ENCODE measurements around the gene TBX3.

The TBX3 gene

DNA sequence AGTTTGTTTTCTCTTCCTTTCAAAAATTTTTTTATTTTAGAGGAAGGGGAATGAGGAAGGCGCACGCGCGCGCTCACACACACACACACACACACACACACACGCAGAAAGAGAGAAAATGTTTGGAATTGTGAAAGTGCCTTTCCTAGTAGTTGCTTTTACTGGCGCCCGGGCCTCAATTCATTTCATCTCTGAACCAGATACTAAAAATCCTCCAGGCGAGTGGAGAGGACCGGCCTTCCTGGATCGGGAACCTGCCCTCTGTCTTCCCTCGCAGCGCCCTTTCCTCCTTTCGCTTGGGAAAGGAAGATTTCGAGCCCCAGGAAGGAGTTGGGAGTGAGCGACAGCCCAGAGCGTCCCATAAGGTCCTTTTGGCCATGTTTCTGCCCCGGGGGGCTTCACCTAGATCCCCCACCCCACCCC is 7.8 kb upstream of the TBX3 start:
- DNase-seq (ENCODE audit: low spot score): no peak
- H3K9me3 Mint-ChIP-seq: no peaks in the 10 kb centered on the region
- H3K36me3 Mint-ChIP-seq (ENCODE audit: low read depth): no peaks in the 10 kb centered on the region
- H3K4me3 Mint-ChIP-seq: no peak overlapping the region
- H3K4me1 Mint-ChIP-seq (ENCODE audit: low read depth): no peaks in the 10 kb centered on the region
- H3K27ac Mint-ChIP-seq: no peak overlapping the region
- peaks cover 94% of the 10 kb centered on the region for H3K27me3 Mint-ChIP-seq (ENCODE audit: low read depth)

DNA sequence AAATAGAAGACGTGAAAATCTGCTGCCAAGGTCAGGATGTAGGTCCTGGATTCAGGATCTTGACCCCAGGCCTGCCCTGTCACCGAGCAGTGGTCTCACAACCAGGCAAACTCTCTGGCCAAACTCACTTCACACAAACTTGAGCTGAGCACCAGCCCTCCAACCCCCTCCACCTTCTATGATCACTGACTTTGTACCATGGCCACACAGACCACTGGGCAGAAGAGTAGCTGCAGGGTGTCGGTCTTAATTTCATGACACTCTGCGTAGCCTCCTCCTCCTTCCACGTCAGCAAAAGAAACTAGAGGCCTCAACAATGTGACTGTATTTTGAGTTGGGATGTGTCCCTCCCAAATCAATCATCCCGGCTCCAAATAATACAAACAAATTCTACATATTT is 7.2 kb upstream of the TBX3 start:
- Mint-ChIP-seq H3K27ac (no peak overlapping the region), H3K36me3 (ENCODE audit: low read depth) (no peaks in the 10 kb centered on the region), H3K27me3 (ENCODE audit: low read depth) (peaks cover 94% of the 10 kb centered on the region), H3K9me3 (no peaks in the 10 kb centered on the region), H3K4me1 (ENCODE audit: low read depth) (no peaks in the 10 kb centered on the region), H3K4me3 (no peak overlapping the region)
- DNase-seq (ENCODE audit: low spot score): no peak

DNA sequence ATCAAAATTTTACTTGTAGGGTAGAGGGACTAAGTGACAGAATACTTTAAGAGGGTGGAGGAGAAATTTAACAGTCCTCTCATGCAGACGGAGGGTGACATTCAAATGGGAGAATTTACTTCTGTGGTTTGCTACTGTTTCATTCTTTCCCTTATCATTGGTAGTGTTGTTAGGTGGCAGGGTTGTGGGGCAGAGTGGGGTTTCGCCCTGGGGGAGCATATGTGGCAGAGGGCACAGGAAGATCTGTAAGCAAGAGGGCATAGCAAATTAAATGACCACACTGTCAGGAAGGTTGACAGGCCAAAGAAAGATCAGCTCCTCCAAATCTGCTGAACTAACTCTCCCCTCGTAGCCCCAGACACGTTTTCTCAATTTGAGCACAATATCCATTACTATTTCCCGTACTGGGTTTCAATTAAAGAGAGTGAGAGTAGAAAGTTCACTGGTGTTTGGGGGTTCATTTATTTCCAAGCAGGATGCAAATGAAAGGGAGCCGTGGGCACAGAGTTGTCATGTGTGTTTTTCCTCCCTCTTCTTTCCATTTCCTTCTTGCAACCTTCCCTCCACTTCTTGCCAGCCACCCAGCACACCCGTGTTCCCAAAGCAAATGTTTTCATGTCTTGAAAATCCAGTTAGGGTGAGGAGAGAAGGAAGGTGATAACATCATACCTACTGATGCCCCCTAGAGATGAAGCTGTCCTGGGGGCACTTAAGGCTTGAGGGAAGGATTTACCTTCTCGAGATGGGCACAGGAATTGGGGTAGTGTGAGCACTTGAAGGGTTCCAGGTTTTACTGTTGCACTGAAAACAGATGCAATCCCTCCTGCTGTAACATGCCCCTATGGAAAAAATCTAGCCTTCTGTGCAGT is 6.5 kb upstream of the TBX3 start:
- Mint-ChIP-seq H3K27me3 (ENCODE audit: low read depth) (peaks cover 94% of the 10 kb centered on the region), H3K4me1 (ENCODE audit: low read depth) (no peaks in the 10 kb centered on the region), H3K27ac (no peak overlapping the region), H3K9me3 (no peaks in the 10 kb centered on the region), H3K36me3 (ENCODE audit: low read depth) (no peaks in the 10 kb centered on the region), H3K4me3 (no peak overlapping the region)
- DNase-seq (ENCODE audit: low spot score): no peak

DNA sequence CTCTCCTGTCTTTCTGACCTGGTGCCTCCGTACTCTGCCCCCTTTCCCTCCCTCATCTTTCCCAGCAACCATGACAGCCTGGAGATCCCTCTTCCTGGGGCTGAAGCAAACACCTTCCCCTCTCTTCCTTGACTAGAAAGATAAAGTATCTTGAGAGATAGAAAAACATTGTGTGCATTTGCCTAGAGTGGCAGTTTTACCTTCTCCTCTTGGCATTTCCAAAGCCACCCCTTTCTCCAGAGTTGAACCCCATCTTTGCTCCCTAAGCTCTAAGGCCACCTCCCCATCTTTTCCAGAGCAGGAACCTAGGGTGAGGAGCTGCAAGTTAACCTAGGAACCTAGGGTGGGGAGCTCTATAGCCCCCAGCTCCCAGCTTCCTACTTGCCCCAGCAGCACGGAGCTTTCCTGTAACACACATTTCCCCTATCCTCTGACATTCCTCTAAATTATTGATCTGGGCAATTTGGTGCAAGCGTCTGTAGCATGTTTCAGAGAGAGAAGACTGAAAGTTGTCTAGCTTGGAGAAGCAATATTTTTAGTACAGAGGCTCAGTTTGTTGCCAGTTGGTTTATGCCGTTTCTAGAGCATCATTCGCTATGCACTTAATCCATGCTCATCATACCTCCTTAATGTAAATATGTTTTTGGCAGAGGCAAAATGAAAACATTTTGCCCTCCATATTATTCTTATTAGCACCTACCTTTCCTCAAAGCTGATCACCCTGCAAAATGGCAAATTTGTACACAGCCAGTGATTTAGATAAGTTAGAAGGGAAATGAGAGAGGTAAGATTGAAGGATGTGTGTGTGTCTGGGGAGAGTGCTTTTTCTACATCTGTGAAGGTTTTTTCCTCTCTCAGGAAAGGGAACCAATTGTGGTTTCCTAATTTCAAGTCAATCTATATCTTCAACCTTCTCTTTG is 5.4 kb upstream of the TBX3 start:
- no peak overlapping the region for H3K4me3 Mint-ChIP-seq
- peaks cover 92% of the 10 kb centered on the region for H3K27me3 Mint-ChIP-seq (ENCODE audit: low read depth)

DNA sequence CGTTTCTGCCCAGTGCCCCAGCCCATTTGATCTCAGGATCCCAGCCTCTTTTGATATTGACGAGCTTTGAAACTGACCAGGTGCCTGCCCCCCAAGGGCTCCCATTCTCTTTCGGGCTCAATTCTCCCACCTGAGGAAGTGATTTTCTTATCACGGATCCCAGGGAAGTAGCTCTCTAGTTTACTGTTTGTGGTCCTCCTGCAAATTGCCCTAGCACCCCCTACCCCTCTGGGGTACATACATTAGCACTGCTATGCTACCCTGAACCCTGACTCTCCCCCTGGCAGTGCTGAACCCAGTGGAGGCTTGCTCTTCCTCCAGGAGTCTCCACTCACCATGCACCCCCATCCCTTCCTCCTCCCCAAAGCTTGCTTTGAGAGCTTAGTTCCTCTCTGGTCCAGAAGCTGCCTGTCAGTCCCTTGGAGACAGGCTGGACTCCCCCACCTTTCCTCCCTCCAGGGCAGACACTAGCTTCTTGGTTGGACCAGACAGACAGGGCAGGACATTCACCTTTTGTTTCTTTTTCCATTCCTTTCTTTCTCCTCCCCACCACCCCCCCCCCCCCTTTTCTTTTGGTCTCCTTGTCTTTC is 4.4 kb upstream of the TBX3 start:
- Mint-ChIP-seq H3K27me3 (ENCODE audit: low read depth) (peaks cover 92% of the 10 kb centered on the region), H3K4me3 (no peak overlapping the region), H3K36me3 (ENCODE audit: low read depth) (no peaks in the 10 kb centered on the region), H3K4me1 (ENCODE audit: low read depth) (peaks cover 10% of the 10 kb centered on the region), H3K27ac (no peak overlapping the region), H3K9me3 (no peaks in the 10 kb centered on the region)
- DNase-seq (ENCODE audit: low spot score): no peak

More for the DNA sequence above, 5.4 kb upstream of the TBX3 start:
- Mint-ChIP-seq H3K9me3 (no peaks in the 10 kb centered on the region), H3K4me1 (ENCODE audit: low read depth) (peaks cover under 1% of the 10 kb centered on the region), H3K27ac (no peak overlapping the region), H3K36me3 (ENCODE audit: low read depth) (no peaks in the 10 kb centered on the region)
- DNase-seq (ENCODE audit: low spot score): no peak

DNA sequence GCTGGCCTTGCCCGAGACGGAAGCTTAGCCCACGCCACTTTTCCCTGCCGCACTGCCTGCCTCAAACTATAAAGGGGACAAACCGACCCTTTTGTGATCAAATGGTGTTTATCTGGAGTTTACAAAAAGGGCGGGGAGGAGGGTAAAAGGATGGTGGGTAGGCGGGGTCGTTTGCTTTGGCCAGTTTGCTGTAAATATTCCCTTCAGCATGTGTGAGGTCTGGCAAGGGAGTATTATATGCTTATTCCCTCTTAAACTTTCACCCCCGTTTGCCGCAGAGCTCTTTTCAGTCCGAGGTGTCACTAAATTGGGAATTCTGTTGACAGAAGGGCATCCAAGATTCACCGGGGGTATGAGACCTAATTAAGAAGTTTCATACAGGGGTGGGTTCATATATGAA is 3.8 kb upstream of the TBX3 start:
- Mint-ChIP-seq H3K36me3 (ENCODE audit: low read depth) (no peaks in the 10 kb centered on the region), H3K27ac (no peak overlapping the region), H3K27me3 (ENCODE audit: low read depth) (peaks cover 92% of the 10 kb centered on the region), H3K4me3 (no peak overlapping the region), H3K4me1 (ENCODE audit: low read depth) (peaks cover 13% of the 10 kb centered on the region), H3K9me3 (no peaks in the 10 kb centered on the region)
- no peak for DNase-seq (ENCODE audit: low spot score)

DNA sequence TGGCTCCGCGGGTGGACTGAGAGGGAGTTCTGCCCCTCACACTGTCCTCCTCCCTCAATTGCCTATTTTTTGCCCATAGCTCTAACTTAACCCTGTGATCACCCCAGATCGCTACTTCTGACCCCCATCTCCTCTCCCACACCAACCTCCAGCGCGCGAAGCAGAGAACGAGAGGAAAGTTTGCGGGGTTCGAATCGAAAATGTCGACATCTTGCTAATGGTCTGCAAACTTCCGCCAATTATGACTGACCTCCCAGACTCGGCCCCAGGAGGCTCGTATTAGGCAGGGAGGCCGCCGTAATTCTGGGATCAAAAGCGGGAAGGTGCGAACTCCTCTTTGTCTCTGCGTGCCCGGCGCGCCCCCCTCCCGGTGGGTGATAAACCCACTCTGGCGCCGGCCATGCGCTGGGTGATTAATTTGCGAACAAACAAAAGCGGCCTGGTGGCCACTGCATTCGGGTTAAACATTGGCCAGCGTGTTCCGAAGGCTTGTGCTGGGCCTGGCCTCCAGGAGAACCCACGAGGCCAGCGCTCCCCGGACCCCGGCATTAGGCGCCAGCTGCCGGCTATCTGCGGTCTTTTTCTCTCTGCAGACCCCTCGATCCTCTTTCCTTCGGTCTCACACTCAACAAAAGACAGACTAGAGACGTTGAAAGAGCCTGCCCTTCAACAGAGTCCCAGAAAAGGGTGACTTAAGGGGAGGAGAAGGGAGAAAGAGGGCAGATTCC is 3.0 kb upstream of the TBX3 start:
- H3K36me3 Mint-ChIP-seq (ENCODE audit: low read depth): no peaks in the 10 kb centered on the region
- H3K4me1 Mint-ChIP-seq (ENCODE audit: low read depth): peaks cover 13% of the 10 kb centered on the region
- peaks cover 94% of the 10 kb centered on the region for H3K27me3 Mint-ChIP-seq (ENCODE audit: low read depth)
- H3K27ac Mint-ChIP-seq: peak overlapping the region; percentile 5
- DNase-seq (ENCODE audit: low spot score): no peak
- no peaks in the 10 kb centered on the region for H3K9me3 Mint-ChIP-seq
- H3K4me3 Mint-ChIP-seq: no peak overlapping the region

DNA sequence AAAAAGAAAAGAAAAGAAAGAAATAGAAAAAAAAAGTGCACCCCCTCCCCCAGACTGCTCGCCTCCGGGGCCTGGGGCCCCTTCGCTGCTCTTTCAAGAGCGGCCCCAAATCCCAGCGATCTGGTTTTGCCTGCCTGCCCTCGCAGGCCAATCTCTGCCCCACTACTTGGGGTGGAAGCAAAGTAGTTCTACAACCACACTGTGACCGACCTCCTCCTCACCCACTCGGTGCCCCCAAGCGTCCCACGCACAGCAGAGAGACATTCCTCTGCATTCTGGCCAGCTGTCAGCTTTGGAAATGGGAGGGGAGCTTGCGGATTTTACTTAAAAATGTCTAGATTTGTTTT is 2.4 kb upstream of the TBX3 start:
- Mint-ChIP-seq H3K9me3 (no peaks in the 10 kb centered on the region), H3K36me3 (ENCODE audit: low read depth) (no peaks in the 10 kb centered on the region), H3K4me3 (no peak overlapping the region), H3K4me1 (ENCODE audit: low read depth) (peaks cover 13% of the 10 kb centered on the region), H3K27ac (peak overlapping the region; percentile 5), H3K27me3 (ENCODE audit: low read depth) (peaks cover 94% of the 10 kb centered on the region)
- no peak for DNase-seq (ENCODE audit: low spot score)

DNA sequence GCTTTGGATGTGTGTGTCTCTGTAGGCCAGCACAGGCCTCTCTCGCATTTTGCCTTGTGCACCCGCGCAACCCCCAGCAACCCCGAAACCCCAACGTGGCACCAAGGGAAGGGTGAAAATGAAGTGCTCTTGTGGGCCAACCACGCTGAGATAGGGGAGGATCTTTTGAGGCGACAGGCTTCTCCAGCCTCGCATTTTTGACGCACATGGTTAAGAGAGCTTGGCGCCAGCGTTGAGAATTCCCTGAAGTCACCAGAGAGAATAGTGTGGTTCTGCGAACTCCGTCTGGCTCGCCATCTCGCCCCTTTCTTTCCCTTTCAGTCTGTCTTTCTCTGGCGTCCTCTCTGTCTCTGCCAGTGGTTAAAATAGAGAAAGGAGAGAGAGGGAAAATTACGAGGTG is 1.9 kb upstream of the TBX3 start:
- Mint-ChIP-seq H3K4me3 (no peak overlapping the region), H3K36me3 (ENCODE audit: low read depth) (no peaks in the 10 kb centered on the region), H3K9me3 (no peaks in the 10 kb centered on the region), H3K27ac (no peak overlapping the region), H3K27me3 (ENCODE audit: low read depth) (peaks cover 94% of the 10 kb centered on the region), H3K4me1 (ENCODE audit: low read depth) (peaks cover 13% of the 10 kb centered on the region)
- DNase-seq (ENCODE audit: low spot score): no peak

DNA sequence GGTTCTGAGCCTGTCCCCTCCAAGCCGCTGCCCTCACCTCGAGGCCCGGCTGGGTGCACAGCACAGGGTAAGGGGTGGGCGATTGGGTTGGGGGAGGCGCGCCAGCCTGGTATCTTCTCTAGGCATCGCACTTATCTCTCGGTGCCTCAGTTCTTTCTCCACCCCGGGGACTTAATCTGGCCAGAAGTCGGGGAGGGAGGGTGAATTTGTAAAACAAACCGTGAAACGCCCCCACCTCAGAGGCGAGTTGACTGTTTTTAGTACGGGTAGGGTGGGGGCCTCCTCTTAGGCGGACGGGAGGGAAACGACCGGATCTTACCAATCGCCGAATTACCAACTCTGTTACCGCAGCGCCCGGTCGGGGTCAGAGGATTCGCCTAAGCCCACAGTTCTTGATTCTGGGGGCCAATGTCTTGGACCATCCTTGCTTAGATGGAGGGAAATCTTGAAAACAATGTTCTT is 1.4 kb upstream of the TBX3 start:
- H3K4me3 Mint-ChIP-seq: no peak overlapping the region
- DNase-seq (ENCODE audit: low spot score): no peak
- H3K27ac Mint-ChIP-seq: no peak overlapping the region
- peaks cover 13% of the 10 kb centered on the region for H3K4me1 Mint-ChIP-seq (ENCODE audit: low read depth)
- H3K27me3 Mint-ChIP-seq (ENCODE audit: low read depth): peaks cover 94% of the 10 kb centered on the region
- no peaks in the 10 kb centered on the region for H3K9me3 Mint-ChIP-seq
- H3K36me3 Mint-ChIP-seq (ENCODE audit: low read depth): no peaks in the 10 kb centered on the region

DNA sequence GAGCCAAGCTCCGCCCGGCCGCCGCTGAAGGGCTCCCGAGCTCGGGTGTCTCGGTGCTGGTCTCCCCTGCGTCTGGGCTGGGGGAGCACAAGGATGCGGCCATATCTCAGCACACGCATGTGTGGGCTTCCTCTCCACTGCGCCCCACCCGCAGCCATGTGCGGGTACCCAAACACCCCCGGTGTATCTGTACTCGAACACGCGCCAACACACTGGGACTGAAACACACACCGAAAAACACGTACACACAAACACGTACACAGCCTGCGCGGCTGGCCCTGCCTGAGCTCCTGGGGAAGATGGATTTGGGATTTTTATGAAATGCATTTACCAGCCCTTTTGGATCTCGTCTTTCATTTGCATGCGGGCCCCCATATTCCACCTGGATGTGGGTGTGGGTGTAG is 897 bp upstream of the TBX3 start:
- H3K27me3 Mint-ChIP-seq (ENCODE audit: low read depth): peaks cover 94% of the 10 kb centered on the region
- H3K4me3 Mint-ChIP-seq: no peak overlapping the region
- peaks cover 13% of the 10 kb centered on the region for H3K4me1 Mint-ChIP-seq (ENCODE audit: low read depth)
- H3K27ac Mint-ChIP-seq: no peak overlapping the region
- H3K9me3 Mint-ChIP-seq: no peaks in the 10 kb centered on the region
- no peaks in the 10 kb centered on the region for H3K36me3 Mint-ChIP-seq (ENCODE audit: low read depth)
- no peak for DNase-seq (ENCODE audit: low spot score)

DNA sequence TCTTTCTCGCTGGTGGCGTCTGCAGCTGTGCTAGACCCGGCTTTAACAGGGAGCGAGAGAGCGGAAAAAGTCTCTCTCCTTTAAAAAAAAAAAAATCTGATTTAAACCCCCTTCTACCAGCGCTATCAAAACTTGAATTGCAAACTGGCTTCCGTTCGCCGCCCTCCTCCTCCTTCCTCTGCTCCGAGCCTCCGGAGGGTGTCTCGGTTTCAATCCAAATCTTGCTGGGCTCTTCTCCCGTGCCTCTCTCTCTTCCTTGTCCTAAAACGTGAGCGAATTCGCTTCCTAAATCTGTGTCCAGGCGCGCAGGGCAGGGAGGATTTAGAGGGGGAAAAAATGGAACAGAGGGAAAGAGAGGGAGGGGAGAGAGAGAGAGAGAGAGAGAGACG is 272 bp downstream of the TBX3 start:
- no peak for DNase-seq (ENCODE audit: low spot score)
- Mint-ChIP-seq H3K4me1 (ENCODE audit: low read depth) (peaks cover 13% of the 10 kb centered on the region), H3K27me3 (ENCODE audit: low read depth) (peaks cover 93% of the 10 kb centered on the region), H3K36me3 (ENCODE audit: low read depth) (no peaks in the 10 kb centered on the region), H3K4me3 (peak overlapping the region; percentile 73), H3K9me3 (no peaks in the 10 kb centered on the region), H3K27ac (peak overlapping the region; percentile 45)

DNA sequence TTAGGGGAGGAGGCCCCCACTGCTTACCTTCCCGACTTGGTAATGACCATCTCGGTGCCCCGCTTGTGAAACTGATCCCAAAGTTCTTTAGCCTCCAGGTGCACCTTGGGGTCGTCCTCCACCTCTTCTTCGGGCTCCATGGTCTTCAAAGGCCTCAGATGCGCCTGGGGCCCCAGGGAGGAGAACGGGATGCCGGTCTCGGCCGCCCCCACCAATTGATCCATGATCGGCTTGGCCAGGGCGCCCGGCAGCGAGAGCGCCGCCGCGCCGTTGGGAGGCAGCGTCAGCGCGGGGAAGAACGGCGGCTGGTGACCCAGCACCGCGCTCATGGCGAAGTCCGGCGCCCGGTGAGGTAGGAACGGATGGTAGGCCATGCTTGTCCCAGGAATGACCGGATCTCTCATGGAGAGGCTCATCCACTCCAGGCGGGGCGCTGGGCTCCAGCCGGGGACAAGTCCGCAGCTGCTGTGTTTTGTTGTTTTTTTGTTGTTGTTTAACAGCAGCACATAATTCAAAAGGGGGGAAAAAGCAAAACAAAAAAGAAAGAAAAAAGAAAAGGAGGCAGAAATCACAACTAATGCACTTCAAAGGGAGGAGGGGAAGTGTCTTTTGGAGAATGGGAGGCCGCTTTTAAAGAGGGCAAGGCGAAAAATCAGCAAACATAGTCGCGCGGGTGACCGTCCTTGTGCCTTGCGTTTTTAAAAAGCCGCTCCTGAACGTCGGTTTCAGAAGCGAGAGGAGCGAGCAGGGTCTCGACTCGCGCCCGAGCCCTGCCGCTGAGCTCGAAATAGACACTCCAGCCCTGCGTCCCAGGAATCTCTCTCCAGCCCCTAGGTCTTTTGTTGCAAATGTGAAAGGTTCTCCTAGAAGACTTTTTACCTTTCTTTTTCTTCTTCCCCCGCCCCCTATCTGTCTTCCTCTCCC is 928 bp downstream of the TBX3 start:
- Mint-ChIP-seq H3K27me3 (ENCODE audit: low read depth) (peaks cover 89% of the 10 kb centered on the region), H3K4me3 (peak overlapping the region; percentile 73), H3K27ac (peak overlapping the region; percentile 52), H3K4me1 (ENCODE audit: low read depth) (peaks cover 13% of the 10 kb centered on the region), H3K36me3 (ENCODE audit: low read depth) (no peaks in the 10 kb centered on the region), H3K9me3 (no peaks in the 10 kb centered on the region)
- DNase-seq (ENCODE audit: low spot score): no peak
